Hepatic stellate cell (primary cell): ENCODE data around the gene CDHR1.

Experiments
- DNase-seq: peaks from one replicate; pipeline ENCODE4 v3.0.0; 2011; ENCODE audit warnings: low spot score

CDHR1 gene

GRCh38 chr10:84200537-84201243 lies 6.4 kb downstream of the CDHR1 start:
- no peak for DNase-seq

GRCh38 chr10:84201244-84201606 lies 6.9 kb downstream of the CDHR1 start:
- DNase-seq: no peak

- DNase-seq: no peak
Observed at GRCh38 chr10:84201682-84202081, 7.3 kb downstream of the CDHR1 start.

- DNase-seq: no peak
Observed at GRCh38 chr10:84202349-84202748, 8.0 kb downstream of the CDHR1 start.

- DNase-seq: no peak
Observed at GRCh38 chr10:84204122-84204521, 9.8 kb downstream of the CDHR1 start.

- DNase-seq: no peak
Observed at GRCh38 chr10:84204610-84205009, 10.3 kb downstream of the CDHR1 start.

GRCh38 chr10:84205049-84205852 lies 10.9 kb downstream of the CDHR1 start:
- peak; percentile 63 for DNase-seq

- no peak for DNase-seq
Observed at GRCh38 chr10:84205853-84206525, 11.7 kb downstream of the CDHR1 start.

GRCh38 chr10:84208023-84208422 lies 13.7 kb downstream of the CDHR1 start:
- no peak for DNase-seq

GRCh38 chr10:84211566-84211965 lies 17.2 kb downstream of the CDHR1 start:
- no peak for DNase-seq

- DNase-seq: no peak
Observed at GRCh38 chr10:84212014-84212413, 17.7 kb downstream of the CDHR1 start.

- no peak for DNase-seq
Observed at GRCh38 chr10:84213076-84213475, 18.7 kb downstream of the CDHR1 start.

GRCh38 chr10:84214046-84214572 lies 19.8 kb downstream of the CDHR1 start:
- no peak for DNase-seq

GRCh38 chr10:84214612-84215235 lies 20.4 kb downstream of the CDHR1 start:
- no peak for DNase-seq

GRCh38 chr10:84216834-84217233 lies 22.5 kb downstream of the CDHR1 start:
- DNase-seq: no peak

GRCh38 chr10:84217746-84218145 lies 23.4 kb downstream of the CDHR1 start:
- no peak for DNase-seq

GRCh38 chr10:84221916-84222315 lies 27.6 kb downstream of the CDHR1 start:
- DNase-seq: no peak

- no peak for DNase-seq
Observed at GRCh38 chr10:84224411-84225028, 30.2 kb downstream of the CDHR1 start.

GRCh38 chr10:84225427-84226173 lies 31.3 kb downstream of the CDHR1 start, which contains the start of gene LRIT2:
Gene LRIT2 (minus strand): TSS chr10:84225544. CDS start chr10:84225520, 24 bp downstream.
- no peak for DNase-seq

- DNase-seq: no peak
Observed at GRCh38 chr10:84226616-84227015, 32.3 kb downstream of the CDHR1 start.

- no peak for DNase-seq
Observed at GRCh38 chr10:84227810-84228209, 33.5 kb downstream of the CDHR1 start.
